ENCODE data around the gene CERS6. TPM values are rescaled to one million over a fixed set of nuclear protein-coding genes. Genes with fewer than 3 reads are reported as not detected.

The CERS6 gene
- total RNA-seq, 1 experiment from 2014 or later, result 17.3 TPM

DNA sequence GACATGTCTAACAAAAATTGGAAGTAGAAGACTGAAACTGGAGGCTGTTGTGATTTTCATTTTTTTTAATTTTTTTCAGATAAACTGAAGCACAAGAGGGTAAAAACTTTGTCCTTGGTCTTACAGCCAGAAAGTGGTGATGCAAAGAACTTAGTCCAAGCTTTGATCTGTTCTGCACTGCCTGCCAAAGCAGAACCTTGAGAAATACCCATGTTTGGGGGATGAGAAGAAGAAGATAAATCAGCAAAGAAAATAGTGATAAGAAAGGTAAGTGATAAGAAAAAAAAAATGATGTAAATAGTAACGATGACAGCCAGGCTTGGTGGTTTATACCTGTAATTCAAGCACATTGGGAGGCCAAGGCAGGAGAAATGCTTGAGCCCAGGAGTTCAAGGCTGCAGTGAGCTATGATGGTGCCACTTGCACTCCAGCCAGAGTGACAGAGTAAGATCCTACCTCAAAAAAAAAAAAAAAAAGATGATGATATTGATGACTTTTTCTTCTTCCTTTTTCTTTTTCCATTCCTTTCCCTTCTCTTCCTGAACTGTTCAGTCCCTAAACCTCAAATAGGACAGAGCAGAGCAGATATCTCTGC, 331.8 kb downstream of the CERS6 start (continued):
- TF ChIP-seq, protein P1, sequence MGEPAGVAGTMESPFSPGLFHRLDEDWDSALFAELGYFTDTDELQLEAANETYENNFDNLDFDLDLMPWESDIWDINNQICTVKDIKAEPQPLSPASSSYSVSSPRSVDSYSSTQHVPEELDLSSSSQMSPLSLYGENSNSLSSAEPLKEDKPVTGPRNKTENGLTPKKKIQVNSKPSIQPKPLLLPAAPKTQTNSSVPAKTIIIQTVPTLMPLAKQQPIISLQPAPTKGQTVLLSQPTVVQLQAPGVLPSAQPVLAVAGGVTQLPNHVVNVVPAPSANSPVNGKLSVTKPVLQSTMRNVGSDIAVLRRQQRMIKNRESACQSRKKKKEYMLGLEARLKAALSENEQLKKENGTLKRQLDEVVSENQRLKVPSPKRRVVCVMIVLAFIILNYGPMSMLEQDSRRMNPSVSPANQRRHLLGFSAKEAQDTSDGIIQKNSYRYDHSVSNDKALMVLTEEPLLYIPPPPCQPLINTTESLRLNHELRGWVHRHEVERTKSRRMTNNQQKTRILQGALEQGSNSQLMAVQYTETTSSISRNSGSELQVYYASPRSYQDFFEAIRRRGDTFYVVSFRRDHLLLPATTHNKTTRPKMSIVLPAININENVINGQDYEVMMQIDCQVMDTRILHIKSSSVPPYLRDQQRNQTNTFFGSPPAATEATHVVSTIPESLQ (CRISPR knock-in tag; IDR thresholded peaks at IDR 0.05), result no peak
- TF ChIP-seq JUN (CRISPR knock-in tag; IDR thresholded peaks at IDR 0.05) (no peak), ZNF423 (CRISPR knock-in tag; IDR thresholded peaks at IDR 0.05) (no peak), TEAD4 (CRISPR knock-in tag; IDR thresholded peaks at IDR 0.05) (no peak), SOX15 (CRISPR knock-in tag; IDR thresholded peaks at IDR 0.05) (no peak), SMAD4 (CRISPR knock-in tag; IDR thresholded peaks at IDR 0.05) (no peak), NR3C1 (CRISPR knock-in tag; conservative IDR thresholded peaks at IDR 0.05; ENCODE audit: low read depth) (no peak), MYBL2 (CRISPR knock-in tag; IDR thresholded peaks at IDR 0.05) (no peak), FOXP1 (CRISPR knock-in tag; IDR thresholded peaks at IDR 0.05; ENCODE audit: borderline replicate concordance) (no peak), ZNF416 (CRISPR knock-in tag; IDR thresholded peaks at IDR 0.05) (no peak)
- TF ChIP-seq, protein P2, sequence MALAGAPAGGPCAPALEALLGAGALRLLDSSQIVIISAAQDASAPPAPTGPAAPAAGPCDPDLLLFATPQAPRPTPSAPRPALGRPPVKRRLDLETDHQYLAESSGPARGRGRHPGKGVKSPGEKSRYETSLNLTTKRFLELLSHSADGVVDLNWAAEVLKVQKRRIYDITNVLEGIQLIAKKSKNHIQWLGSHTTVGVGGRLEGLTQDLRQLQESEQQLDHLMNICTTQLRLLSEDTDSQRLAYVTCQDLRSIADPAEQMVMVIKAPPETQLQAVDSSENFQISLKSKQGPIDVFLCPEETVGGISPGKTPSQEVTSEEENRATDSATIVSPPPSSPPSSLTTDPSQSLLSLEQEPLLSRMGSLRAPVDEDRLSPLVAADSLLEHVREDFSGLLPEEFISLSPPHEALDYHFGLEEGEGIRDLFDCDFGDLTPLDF (CRISPR knock-in tag; IDR thresholded peaks at IDR 0.05), result no peak
- TF ChIP-seq, protein P3, sequence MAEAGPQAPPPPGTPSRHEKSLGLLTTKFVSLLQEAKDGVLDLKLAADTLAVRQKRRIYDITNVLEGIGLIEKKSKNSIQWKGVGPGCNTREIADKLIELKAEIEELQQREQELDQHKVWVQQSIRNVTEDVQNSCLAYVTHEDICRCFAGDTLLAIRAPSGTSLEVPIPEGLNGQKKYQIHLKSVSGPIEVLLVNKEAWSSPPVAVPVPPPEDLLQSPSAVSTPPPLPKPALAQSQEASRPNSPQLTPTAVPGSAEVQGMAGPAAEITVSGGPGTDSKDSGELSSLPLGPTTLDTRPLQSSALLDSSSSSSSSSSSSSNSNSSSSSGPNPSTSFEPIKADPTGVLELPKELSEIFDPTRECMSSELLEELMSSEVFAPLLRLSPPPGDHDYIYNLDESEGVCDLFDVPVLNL (CRISPR knock-in tag; IDR thresholded peaks at IDR 0.05; ENCODE audit: borderline replicate concordance, low read depth), result no peak
- TF ChIP-seq, protein P4, sequence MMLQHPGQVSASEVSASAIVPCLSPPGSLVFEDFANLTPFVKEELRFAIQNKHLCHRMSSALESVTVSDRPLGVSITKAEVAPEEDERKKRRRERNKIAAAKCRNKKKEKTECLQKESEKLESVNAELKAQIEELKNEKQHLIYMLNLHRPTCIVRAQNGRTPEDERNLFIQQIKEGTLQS (CRISPR knock-in tag; conservative IDR thresholded peaks at IDR 0.05), result no peak

DNA sequence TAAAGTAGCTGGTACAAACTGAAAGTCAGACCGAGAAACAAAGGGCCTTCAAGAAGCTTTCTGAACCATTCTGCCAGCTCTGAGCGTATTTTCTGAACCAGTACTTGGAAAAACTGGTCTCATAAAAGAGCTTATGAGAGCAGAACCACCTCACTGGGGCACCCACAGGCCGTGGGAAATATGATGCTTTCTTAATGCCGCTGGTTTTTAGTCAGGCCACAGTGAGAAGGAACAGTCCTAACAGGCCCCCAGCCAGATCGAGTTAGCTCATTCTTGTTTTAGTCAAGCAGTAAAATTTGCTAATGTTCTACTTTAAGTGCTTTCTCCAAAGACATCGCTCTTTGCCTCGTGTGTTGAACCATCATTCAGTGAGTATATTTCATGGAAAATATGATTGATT, 333.7 kb downstream of the CERS6 start:
- H3K4me3 Mint-ChIP-seq, result no peak overlapping the region
- peaks cover 7% of the 10 kb centered on the region for H3K9me3 Mint-ChIP-seq
- DNase-seq (ENCODE audit: low spot score) (no peak), ATAC-seq (no peak)
- ChIA-PET CTCF (no interaction called here), POLR2A (no interaction called here)
- no peaks in the 10 kb centered on the region for H3K36me3 Mint-ChIP-seq
- H3K27me3 Mint-ChIP-seq (ENCODE audit: low read depth), result no peaks in the 10 kb centered on the region
- H3K27ac Mint-ChIP-seq, result no peak overlapping the region
- peaks cover 2% of the 10 kb centered on the region; the same call in 1 of the 2 replicates for H3K4me1 Mint-ChIP-seq
- TF ChIP-seq, protein P5, sequence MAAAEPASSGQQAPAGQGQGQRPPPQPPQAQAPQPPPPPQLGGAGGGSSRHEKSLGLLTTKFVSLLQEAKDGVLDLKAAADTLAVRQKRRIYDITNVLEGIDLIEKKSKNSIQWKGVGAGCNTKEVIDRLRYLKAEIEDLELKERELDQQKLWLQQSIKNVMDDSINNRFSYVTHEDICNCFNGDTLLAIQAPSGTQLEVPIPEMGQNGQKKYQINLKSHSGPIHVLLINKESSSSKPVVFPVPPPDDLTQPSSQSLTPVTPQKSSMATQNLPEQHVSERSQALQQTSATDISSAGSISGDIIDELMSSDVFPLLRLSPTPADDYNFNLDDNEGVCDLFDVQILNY (CRISPR knock-in tag; IDR thresholded peaks at IDR 0.05), result no peak
- TF ChIP-seq JAZF1 (CRISPR knock-in tag; IDR thresholded peaks at IDR 0.05) (no peak), HMGA2 (CRISPR knock-in tag; IDR thresholded peaks at IDR 0.05) (no peak), OVOL2 (CRISPR knock-in tag; IDR thresholded peaks at IDR 0.05; ENCODE audit: borderline replicate concordance) (no peak)
- TF ChIP-seq, protein P6, sequence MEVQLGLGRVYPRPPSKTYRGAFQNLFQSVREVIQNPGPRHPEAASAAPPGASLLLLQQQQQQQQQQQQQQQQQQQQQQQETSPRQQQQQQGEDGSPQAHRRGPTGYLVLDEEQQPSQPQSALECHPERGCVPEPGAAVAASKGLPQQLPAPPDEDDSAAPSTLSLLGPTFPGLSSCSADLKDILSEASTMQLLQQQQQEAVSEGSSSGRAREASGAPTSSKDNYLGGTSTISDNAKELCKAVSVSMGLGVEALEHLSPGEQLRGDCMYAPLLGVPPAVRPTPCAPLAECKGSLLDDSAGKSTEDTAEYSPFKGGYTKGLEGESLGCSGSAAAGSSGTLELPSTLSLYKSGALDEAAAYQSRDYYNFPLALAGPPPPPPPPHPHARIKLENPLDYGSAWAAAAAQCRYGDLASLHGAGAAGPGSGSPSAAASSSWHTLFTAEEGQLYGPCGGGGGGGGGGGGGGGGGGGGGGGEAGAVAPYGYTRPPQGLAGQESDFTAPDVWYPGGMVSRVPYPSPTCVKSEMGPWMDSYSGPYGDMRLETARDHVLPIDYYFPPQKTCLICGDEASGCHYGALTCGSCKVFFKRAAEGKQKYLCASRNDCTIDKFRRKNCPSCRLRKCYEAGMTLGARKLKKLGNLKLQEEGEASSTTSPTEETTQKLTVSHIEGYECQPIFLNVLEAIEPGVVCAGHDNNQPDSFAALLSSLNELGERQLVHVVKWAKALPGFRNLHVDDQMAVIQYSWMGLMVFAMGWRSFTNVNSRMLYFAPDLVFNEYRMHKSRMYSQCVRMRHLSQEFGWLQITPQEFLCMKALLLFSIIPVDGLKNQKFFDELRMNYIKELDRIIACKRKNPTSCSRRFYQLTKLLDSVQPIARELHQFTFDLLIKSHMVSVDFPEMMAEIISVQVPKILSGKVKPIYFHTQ (CRISPR knock-in tag; IDR thresholded peaks at IDR 0.05), result no peak
- TF ChIP-seq, protein P4 (CRISPR knock-in tag; conservative IDR thresholded peaks at IDR 0.05), result no peak

All from WTC11 (cell line).